DOHH2 (cell line): Measurements from ENCODE around the gene GPAM.

ENCODE experiments used
- EZH2phosphoT487 ChIP-seq: fragments of 200-600 bp; sonication (generic); IDR thresholded peaks from 2 replicates; pipeline ENCODE4 v1.6.1; 2017; ENCODE audit warnings: borderline replicate concordance, mild to moderate bottlenecking, antibody characterized with exemption, low read length, moderate library complexity, mixed read lengths
- TF ChIP-seq, protein P1 (sequence below): fragments of 200-600 bp; sonication (generic); IDR thresholded peaks from one replicate; pipeline ENCODE4 v1.5.1; 2014; ENCODE audit warnings: antibody characterized with exemption, mild to moderate bottlenecking, low read depth, low read length; ENCODE audit not compliant: poor library complexity, severe bottlenecking

DNA sequence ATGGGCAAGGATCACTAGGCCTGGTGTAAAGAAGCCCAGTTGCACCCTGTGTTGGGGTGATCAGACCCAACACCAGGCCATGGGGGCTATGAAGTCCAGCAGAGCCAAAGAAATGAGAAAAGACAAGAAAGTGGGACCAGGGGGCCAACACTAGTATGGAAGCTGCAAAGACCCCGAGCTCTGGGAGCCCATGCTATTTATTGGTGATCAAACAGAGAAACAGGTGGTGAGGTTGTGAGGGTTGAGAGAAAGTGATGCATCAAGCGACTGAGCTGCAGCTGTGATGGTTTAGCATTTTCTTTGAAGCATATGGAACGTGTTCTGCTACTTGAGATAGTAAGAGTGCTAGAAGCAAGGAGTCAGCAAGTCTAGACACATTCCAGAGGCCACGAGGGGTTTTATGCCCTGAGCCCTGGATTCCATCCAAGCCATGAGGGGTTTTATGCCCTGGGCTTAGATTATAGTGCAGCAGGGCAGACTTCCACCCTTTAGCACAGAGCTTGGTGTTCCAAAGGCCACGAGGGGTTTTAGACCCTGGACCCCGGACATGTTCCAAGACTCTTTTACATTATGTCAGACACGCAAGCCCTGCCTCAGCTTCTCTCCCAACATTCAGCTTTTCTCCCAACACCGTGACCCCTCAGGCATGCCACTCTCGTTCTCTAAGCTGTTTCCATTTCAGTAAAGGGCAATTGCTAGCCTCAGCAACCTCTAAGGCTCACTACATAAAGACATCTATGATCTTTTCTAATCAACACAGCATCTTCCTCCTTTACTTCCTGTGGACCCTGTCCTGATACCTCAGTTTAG, 43.1 kb upstream of the GPAM start:
- TF ChIP-seq, protein P1, sequence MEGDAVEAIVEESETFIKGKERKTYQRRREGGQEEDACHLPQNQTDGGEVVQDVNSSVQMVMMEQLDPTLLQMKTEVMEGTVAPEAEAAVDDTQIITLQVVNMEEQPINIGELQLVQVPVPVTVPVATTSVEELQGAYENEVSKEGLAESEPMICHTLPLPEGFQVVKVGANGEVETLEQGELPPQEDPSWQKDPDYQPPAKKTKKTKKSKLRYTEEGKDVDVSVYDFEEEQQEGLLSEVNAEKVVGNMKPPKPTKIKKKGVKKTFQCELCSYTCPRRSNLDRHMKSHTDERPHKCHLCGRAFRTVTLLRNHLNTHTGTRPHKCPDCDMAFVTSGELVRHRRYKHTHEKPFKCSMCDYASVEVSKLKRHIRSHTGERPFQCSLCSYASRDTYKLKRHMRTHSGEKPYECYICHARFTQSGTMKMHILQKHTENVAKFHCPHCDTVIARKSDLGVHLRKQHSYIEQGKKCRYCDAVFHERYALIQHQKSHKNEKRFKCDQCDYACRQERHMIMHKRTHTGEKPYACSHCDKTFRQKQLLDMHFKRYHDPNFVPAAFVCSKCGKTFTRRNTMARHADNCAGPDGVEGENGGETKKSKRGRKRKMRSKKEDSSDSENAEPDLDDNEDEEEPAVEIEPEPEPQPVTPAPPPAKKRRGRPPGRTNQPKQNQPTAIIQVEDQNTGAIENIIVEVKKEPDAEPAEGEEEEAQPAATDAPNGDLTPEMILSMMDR: no peak
- TF ChIP-seq EZH2phosphoT487: no peak
